Measurements from ENCODE around the gene KRT85. TPM values are rescaled to one million over a fixed set of nuclear protein-coding genes. Genes with fewer than 3 reads are reported as not detected.
A peak's percentile ranks its signal among the peaks of the same experiment; 100 is the strongest.
"Not testable (repeated sequence)": the region's sequence is repeated elsewhere in the genome, so short reads cannot be mapped to it uniquely, and the experiment has no call there.

KRT85 gene
- total RNA-seq, 4 donors from 2014 or later, result 0.15 to 101 (median 8.3) TPM; not detected in 1

DNA sequence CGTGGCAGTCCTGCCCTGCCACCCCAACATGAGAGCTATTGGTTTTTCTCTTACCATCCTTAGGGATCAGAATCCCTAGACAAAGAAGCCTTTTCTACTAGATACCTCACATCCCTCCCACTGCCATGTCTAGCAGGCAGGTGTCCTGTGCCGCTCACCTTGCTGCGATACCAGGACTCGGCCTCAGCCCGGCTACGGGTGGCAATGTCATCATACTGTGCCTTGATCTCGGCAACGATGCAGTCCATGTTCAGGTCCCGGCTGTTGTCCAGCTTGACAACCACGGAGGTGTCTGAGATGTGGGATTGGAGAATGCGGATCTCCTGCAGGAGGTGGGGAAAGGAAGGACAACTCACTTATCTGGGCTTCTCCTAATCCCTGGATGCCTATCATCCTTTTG is 50.6 kb downstream of the KRT85 start:
- H3K4me3 ChIP-seq (ENCODE audit: low read depth, poor library complexity, severe bottlenecking), result no peak overlapping the region
- TF ChIP-seq, protein P1, sequence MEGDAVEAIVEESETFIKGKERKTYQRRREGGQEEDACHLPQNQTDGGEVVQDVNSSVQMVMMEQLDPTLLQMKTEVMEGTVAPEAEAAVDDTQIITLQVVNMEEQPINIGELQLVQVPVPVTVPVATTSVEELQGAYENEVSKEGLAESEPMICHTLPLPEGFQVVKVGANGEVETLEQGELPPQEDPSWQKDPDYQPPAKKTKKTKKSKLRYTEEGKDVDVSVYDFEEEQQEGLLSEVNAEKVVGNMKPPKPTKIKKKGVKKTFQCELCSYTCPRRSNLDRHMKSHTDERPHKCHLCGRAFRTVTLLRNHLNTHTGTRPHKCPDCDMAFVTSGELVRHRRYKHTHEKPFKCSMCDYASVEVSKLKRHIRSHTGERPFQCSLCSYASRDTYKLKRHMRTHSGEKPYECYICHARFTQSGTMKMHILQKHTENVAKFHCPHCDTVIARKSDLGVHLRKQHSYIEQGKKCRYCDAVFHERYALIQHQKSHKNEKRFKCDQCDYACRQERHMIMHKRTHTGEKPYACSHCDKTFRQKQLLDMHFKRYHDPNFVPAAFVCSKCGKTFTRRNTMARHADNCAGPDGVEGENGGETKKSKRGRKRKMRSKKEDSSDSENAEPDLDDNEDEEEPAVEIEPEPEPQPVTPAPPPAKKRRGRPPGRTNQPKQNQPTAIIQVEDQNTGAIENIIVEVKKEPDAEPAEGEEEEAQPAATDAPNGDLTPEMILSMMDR (IDR thresholded peaks at IDR 0.05), result no peak
- no peak for TF ChIP-seq POLR2A (IDR thresholded peaks at IDR 0.05)
- peak in 1 of 2 donors; percentile 62 for DNase-seq (ENCODE audit: low spot score in 2 of 2)
- WGBS, 2 donors, result 82 to 93% methylated on average over 11 of the region's 11 CpGs
- intact Hi-C loops (cut with DNase I; ENCODE audit: low total_unique reads), result no loop called here

DNA sequence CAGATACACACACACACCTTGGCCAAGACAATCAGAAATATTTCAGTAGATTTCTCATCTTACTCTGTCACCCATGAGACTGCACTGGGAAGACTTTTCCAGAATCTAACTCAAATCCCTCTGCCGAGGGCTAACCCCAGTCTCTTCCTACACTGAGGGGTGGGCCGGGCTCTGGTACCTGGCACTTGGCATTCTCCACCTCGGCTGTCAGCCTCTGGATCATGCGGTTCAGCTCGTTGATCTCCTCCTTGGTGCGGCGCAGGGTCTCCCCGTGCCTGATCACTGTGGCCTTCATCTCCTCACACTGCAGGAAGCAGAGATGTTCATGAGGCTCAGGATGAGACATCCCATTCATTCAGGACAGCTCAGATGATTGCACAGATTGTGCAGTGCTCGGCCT is 51.0 kb downstream of the KRT85 start:
- intact Hi-C loops (cut with DNase I; ENCODE audit: low total_unique reads), result no loop called here
- WGBS, 2 donors, result 76 to 94% methylated on average over 9 of the region's 9 CpGs
- TF ChIP-seq POLR2A (IDR thresholded peaks at IDR 0.05), result no peak
- TF ChIP-seq, protein P1 (IDR thresholded peaks at IDR 0.05), result no peak
- H3K4me3 ChIP-seq (ENCODE audit: low read depth, poor library complexity, severe bottlenecking), result no peak overlapping the region
- DNase-seq (ENCODE audit: low spot score in 2 of 2), result peak in 1 of 2 donors; percentile 62

DNA sequence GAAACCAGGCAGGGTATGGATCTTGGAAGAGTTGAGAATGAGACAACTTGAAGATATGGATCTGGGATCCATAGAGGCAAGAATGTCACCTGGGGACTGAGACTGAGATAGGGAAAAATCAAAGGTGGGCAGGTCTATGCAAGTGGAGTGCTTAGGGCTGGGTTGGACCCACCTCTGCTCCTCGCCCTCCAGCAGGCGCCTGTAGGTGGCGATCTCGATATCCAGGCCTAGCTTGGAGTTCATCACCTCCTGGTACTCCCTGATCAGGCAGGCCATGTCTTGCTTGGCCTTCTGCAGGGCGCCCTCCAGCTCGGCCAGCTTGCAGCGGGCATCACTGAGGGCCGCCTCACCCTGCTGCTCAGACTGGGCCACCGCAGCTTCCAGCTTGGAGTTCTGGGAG is 51.6 kb downstream of the KRT85 start:
- DNase-seq (ENCODE audit: low spot score in 2 of 2), result peak in 1 of 2 donors; percentile 83

GRCh38 chr12:52314511-52314910 is 52.8 kb downstream of the KRT85 start:
- intact Hi-C loops (cut with DNase I; ENCODE audit: low total_unique reads), result no loop called here
- DNase-seq (ENCODE audit: low spot score in 2 of 2), result peak in 1 of 2 donors; percentile 72
- no peak overlapping the region for H3K4me3 ChIP-seq (ENCODE audit: low read depth, poor library complexity, severe bottlenecking)
- WGBS, 2 donors, result 90 to 94% methylated on average over 13 of the region's 13 CpGs
- TF ChIP-seq POLR2A (IDR thresholded peaks at IDR 0.05), result no peak
- TF ChIP-seq, protein P1 (IDR thresholded peaks at IDR 0.05), result no peak

More for the DNA sequence above, 51.6 kb downstream of the KRT85 start:
- H3K4me3 ChIP-seq (ENCODE audit: low read depth, poor library complexity, severe bottlenecking); intact Hi-C loops (cut with DNase I; ENCODE audit: low total_unique reads): not testable (repeated sequence)
- 63 to 69% methylated on average over 9 of the region's 9 CpGs for WGBS, 2 donors

DNA sequence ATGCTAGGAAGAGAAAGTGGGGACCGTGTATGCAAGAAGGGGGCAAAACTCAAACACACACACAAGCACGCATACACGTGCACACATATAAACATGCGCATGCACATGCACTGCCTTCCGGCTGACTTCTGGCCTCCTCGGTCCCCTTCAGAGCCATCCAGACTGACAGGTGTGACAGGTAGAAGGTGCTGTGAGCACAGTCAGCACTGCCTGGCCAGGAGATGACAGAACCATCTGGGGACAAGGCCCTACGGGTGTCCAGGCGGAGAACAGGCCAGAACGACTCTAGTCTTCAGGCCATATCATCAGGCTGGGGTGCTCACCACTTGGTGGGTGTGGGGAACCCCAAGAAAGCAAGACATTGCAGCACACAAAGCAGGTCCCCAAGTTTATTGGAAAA is 53.4 kb downstream of the KRT85 start:
- 81 to 86% methylated on average over 8 to 9 of the region's 9 CpGs for WGBS, 2 donors
- intact Hi-C loops (cut with DNase I; ENCODE audit: low total_unique reads), result no loop called here
- no peak for TF ChIP-seq POLR2A (IDR thresholded peaks at IDR 0.05)
- TF ChIP-seq, protein P1 (IDR thresholded peaks at IDR 0.05), result no peak
- DNase-seq (ENCODE audit: low spot score in 2 of 2), result peak in 1 of 2 donors; percentile 48
- no peak overlapping the region for H3K4me3 ChIP-seq (ENCODE audit: low read depth, poor library complexity, severe bottlenecking)

- 68 to 69% methylated on average over 3 of the region's 3 CpGs for WGBS, 2 donors
- DNase-seq (ENCODE audit: low spot score in 2 of 2), result peak in 1 of 2 donors; percentile 72
Observed at GRCh38 chr12:52313461-52313860, 53.8 kb downstream of the KRT85 start.

More at GRCh38 chr12:52313461-52313860, 53.8 kb downstream of the KRT85 start:
- TF ChIP-seq, protein P1 (IDR thresholded peaks at IDR 0.05), result no peak
- no peak for TF ChIP-seq POLR2A (IDR thresholded peaks at IDR 0.05)
- no peak overlapping the region for H3K4me3 ChIP-seq (ENCODE audit: low read depth, poor library complexity, severe bottlenecking)
- intact Hi-C loops (cut with DNase I; ENCODE audit: low total_unique reads), result no loop called here
